ENCODE measurements around the gene TSPAN18.

DNA sequence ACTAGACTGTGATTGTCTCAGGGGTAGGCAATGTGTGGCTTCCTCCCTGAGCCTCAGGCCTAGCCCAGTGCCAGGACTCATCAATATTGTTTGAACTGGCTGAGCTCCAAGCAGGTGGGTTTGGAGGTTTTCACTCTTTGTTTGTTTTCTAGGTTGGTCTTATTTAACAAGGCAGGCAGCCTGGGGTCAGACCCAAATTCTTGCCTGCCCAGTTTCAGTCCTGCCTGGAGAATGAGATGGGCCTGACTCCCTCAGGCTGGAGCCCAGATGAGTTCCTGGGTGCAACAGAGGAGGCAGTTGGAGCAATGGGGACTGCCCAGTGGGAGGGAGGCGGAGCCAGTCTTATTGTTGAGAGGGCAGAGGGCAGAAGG, 252.2 kb downstream of the TSPAN18 start:
- TF ChIP-seq CTCF (IDR thresholded peaks at IDR 0.05) (no peak), POLR2A (IDR thresholded peaks at IDR 0.05) (no peak)

Measured in tibial nerve (tissue), 3 donors.